Lung microvascular endothelial cell (primary cell): Measurements from ENCODE around the gene DYDC2. TPM values are rescaled to one million over a fixed set of nuclear protein-coding genes. Genes with fewer than 3 reads are reported as not detected.
"Not testable (repeated sequence)": the region's sequence is repeated elsewhere in the genome, so short reads cannot be mapped to it uniquely, and the experiment has no call there.

Experiments
- DNase-seq, 2 donors: peaks; one replicate each; pipeline versions ENCODE4 v3.0.0 to v3.0.0-alpha.2; 2010; ENCODE audit warnings: low read depth in 2 of 2
- total RNA-seq: library from RNA; depleted of rRNA; stranded (reverse); fragments of >200 nt; gene quantifications from 2 replicates; pipeline ENCODE4 v1.2.1, GENCODE V29; 2014

Gene DYDC2
- not detected in 2 replicates for total RNA-seq

GRCh38 chr10:80356563-80356988 is at the start of gene DYDC2, which contains the start of gene DYDC1:
DYDC2 (plus strand) TSS chr10:80356781; CDS start chr10:80362444, 5,663 bp downstream.
DYDC1 (minus strand) TSS chr10:80356755; CDS start chr10:80352601, 4,154 bp downstream.
- no peak for DNase-seq

GRCh38 chr10:80313523-80313922 is 43.1 kb upstream of the DYDC2 start:
- DNase-seq = no peak

- DNase-seq = no peak
Measured at GRCh38 chr10:80315391-80315790, 41.2 kb upstream of the DYDC2 start.

GRCh38 chr10:80318742-80319141 is 37.8 kb upstream of the DYDC2 start:
- DNase-seq = no peak

GRCh38 chr10:80319318-80319717 is 37.3 kb upstream of the DYDC2 start:
- DNase-seq = no peak

- no peak for DNase-seq
Measured at GRCh38 chr10:80319725-80320290, 36.8 kb upstream of the DYDC2 start.

GRCh38 chr10:80320377-80320776 is 36.2 kb upstream of the DYDC2 start:
- DNase-seq = no peak

GRCh38 chr10:80321183-80321582 is 35.4 kb upstream of the DYDC2 start:
- DNase-seq = no peak

- no peak for DNase-seq
Measured at GRCh38 chr10:80322158-80322557, 34.4 kb upstream of the DYDC2 start.

GRCh38 chr10:80322711-80323110 is 33.9 kb upstream of the DYDC2 start:
- DNase-seq = no peak

- no peak for DNase-seq
Measured at GRCh38 chr10:80323311-80323710, 33.3 kb upstream of the DYDC2 start.

- peak; percentile 22 to 55 for DNase-seq
Measured at GRCh38 chr10:80324086-80324485, 32.5 kb upstream of the DYDC2 start.

- no peak for DNase-seq
Measured at GRCh38 chr10:80324891-80325364, 31.7 kb upstream of the DYDC2 start.

- DNase-seq = no peak
Measured at GRCh38 chr10:80333983-80334382, 22.6 kb upstream of the DYDC2 start.

- DNase-seq = no peak
Measured at GRCh38 chr10:80344276-80344675, 12.3 kb upstream of the DYDC2 start.

- no peak for DNase-seq
Measured at GRCh38 chr10:80344912-80345311, 11.7 kb upstream of the DYDC2 start.

- no peak for DNase-seq
Measured at GRCh38 chr10:80350251-80350650, 6.3 kb upstream of the DYDC2 start.

- DNase-seq = no peak
Measured at GRCh38 chr10:80351220-80351619, 5.4 kb upstream of the DYDC2 start.

GRCh38 chr10:80356989-80357850 is 639 bp downstream of the DYDC2 start:
- DNase-seq = no peak

GRCh38 chr10:80357851-80358125 is 1.2 kb downstream of the DYDC2 start:
- DNase-seq = no peak

GRCh38 chr10:80358925-80359324 is 2.3 kb downstream of the DYDC2 start:
- DNase-seq = not testable (repeated sequence)

- no peak for DNase-seq
Measured at GRCh38 chr10:80359644-80360043, 3.1 kb downstream of the DYDC2 start.

GRCh38 chr10:80365510-80365909 is 8.9 kb downstream of the DYDC2 start:
- DNase-seq = no peak
